Right hindlimb (tissue), 1 donor: Measurements from ENCODE around the gene B4GALNT2.
"Not testable (repeated sequence)": the region's sequence is repeated elsewhere in the genome, so short reads cannot be mapped to it uniquely, and the experiment has no call there.

ENCODE experiments used
- DNase-seq: peaks from one replicate; pipeline ENCODE4 v3.0.0-alpha.2; 2018

The B4GALNT2 gene

DNA sequence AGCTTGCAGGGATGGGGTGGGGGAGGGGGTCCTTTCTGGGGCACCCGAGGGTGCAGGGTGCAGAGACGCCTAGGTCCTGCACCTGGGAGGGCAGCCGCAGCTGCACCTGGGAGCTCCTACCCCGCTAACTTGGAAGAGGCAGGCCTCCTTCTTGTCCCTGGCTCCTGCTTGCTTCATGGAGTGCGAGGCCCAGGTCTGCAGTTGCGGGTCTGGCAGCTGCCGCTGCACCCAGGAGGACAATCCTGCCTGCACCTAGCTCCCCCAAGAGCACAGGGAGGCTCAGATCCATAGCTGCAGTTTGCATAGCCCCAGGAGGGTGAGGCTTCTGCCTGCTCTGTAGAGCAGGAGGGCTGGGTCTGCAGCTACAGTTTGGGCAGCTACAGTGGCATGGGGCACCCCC, 51.2 kb downstream of the B4GALNT2 start:
- DNase-seq = no peak

- DNase-seq = not testable (repeated sequence)
Observed at GRCh38 chr17:49184522-49184921, 52.0 kb downstream of the B4GALNT2 start.

DNA sequence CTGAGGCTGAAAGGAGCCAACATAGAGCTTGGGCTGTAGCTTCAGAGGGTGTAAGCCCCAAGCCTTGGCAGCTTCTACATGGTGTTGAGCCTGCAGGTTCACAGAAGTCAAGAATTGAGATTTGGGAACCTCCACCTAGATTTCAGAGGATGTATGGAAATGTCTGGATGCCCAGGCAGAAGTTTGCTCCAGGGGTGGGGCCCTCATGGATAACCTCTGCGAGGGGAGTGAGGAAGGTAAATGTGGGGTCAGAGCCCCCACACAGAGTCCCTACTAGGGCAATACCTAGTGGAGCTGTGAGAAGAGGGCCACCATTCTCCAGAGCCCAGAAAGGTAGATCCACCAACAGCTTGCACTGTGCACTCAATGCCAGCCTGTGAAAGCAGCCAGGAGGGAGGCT, 52.8 kb downstream of the B4GALNT2 start:
- DNase-seq = not testable (repeated sequence)

DNA sequence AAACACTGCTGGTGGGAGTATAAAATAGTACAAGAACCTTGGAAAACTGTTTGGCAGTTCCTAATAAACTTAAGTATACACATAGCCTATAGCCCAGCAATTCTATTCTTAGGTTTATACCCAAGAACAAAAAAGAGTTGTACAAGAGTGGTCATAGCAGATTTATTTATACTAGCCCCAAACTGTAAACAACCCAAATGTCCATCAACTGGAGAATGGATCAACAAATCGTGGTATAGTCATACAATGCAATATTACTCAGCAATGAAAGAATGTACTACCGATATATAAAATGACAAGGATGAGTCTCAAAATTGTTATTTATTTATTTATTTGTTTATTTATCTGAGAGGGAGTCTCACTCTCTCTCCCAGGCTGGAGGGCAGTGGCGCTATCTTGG, 54.7 kb downstream of the B4GALNT2 start:
- DNase-seq = no peak

DNA sequence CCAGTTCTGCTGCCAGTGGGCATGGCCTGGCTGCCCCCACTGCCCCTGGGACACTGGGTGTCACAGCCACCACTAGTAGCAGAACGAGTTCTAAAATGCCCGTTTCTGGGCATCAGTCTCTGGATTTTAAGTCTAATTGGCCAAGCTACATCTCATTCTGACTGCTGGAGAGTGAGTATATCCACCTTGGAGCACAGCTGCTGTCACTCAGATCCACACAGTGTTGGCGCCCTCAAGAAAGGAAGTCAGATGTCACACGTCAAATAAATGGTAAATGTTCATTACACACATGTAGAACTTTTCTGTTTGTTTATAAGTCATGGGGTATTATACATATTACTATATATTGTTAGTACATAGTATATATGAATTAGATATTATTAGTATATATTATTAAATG, 58.4 kb downstream of the B4GALNT2 start:
- DNase-seq = no peak

DNA sequence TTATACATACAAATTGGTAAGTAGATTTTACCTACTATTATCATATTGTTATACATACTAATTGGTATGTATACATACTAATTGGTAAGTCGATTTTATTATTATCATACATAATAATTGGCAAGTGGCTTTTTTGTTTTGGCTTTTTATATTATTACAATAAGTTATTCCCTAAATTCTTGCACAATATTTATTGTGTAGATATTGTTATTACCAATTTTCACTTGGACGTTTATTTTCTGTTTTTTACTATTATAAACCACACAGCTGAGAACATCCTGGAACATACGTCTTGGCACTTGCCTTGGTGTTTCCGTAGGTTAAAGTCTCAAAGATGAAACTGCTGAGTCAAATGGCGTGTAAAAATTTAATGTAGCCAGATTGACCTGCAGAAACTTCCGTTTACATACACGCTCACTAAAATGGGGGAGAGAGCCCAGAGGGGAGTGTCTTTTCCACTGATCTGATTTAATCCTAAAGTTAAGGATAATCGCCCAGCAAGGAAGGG, 58.9 kb downstream of the B4GALNT2 start:
- no peak for DNase-seq

DNA sequence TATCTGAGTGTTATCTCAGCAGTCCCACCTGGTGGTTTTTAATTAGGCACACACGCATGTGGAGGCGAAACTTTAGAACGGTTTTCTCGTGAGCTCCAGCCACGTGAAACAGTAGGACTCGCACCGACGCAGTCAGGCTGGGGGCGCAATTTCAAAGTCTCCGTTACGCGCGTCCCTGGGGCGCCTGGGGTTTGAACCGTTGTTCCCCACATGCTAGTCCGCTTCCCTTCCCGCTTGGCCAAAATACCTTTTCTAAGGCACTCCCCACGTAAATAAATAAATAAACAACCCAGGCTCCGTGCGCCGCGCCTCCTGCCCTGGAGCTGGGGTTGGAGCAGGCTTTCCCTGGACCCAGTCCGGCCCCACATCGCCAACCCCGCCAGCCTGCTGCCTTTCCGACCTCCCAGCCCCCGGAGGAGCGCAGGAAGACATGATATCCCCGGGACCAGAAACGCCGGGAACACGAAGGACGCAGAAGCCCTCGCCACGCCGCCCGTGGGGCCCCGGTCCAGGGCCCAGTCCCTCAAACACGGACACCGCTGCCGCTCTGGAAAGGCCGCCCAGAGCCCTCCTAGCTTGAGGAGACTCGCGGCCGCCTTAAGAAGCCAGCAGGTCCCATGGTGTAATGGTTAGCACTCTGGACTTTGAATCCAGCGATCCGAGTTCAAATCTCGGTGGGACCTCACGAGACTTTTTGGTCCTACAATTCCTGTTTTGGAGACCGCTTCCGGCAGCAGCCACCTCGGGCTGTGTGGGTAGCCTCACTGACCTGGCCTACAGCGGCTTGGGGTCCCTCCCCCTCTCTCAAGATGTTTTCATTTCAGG, 59.6 kb downstream of the B4GALNT2 start:
- peak; percentile 97 for DNase-seq

DNA sequence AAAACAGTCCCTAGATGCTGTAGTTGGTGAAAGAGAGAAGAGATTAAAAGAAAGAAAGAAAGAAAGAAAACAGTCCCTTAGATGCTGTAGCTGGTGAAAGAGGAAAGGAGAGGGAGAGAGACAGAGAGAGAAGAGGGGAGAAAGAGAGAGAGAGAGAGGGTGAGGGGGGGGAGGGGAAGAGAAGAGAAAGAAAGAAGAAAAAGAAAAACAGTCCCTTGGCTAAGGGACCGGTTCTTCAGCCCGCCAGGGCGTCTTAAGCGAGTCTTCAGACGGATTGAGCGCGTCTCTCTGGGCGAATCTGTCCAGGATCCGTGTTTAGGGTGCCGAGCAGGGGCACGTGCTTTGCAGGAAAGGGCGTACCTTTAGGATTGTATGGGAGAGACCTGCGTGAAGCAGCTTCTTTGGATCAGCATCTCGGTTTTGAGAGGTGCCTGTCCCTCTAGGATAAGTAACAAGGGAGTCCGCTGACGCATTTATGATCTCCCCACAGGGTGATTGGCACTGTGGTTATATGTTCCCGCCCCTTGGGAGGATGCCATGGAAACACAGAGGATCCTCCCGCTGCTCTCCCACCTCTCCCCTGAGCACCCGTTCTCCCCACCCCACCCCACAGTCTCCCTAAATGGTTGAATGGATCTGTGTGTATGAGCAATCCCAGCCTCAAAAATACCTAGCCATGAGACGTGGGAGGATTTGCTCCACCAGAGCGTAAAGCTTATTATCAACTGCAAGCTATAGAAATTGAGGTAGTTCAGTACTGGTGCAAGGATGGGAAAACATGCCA, 61.1 kb downstream of the B4GALNT2 start:
- DNase-seq = peak; percentile 42

DNA sequence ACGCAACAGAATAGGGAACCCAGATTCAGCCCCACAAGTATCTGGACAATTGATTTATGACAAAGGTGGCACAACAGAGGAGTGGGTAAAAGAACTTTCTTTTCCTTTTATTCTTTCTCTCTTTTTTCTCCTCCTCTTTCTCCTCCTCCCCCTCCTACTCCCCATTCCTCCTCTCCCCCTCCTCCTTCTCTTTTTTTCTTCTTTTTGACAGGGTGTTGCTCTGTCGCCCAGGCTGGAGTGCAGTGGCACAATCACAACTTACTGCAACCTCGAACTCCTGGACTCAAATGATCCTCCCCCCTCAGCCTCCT, 61.7 kb downstream of the B4GALNT2 start:
- DNase-seq = no peak

DNA sequence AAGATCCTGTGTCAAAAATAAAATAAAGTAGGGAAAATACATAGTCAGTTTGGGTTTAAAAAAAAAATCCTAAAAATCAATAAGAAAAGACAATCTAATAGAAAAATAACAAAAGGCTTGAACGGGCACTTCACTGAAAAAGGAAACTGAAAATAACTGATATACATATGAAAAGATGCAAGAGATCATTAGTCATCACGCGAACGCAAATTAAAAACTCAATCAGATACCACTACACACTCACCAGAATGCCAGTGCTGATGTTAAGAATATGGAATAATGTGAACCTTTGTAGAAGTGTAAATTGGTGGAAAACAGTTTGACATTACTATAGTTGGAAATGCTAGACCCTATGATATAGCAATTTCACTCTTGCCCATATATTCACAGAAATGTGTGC, 63.2 kb downstream of the B4GALNT2 start:
- DNase-seq = no peak

DNA sequence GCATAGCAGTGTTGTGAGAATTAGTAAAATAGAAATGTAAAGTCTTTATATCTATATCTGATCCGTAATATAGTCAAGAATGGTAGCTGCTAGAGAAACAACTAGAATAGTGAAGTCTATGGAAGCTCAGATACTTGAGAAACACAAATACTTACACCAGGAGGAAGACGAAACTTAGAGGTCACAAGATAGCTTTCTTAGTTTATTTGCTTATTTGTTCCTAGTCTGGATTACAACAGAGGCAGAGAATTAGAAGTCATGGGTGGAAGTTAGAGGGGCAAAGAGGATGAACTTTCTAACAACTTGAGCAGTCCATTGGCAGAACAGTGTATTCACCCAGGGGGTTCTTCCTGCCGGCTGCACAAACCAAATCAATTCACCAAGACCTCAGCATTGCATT, 64.0 kb downstream of the B4GALNT2 start:
- no peak for DNase-seq

- DNase-seq = no peak
Observed at GRCh38 chr17:49197346-49197998, 64.9 kb downstream of the B4GALNT2 start.

DNA sequence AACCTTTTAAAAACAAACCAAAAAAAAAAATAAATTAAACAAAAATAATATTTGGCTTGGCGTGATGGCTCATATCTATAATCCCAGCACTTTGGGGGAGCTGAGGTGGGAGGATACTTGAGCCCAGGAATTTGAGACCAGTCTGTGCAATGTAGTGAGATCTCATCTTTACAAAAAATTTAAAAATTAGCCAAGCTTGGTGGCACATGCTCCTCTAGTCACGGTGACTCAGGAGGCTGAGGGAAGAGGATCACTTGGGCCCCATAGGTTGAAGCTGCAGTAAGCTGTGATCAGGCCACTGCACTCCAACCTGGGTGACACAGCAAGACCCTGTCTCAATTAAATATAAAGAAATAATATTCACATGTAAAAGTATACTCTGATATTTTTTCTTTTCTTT, 65.6 kb downstream of the B4GALNT2 start:
- DNase-seq = no peak

DNA sequence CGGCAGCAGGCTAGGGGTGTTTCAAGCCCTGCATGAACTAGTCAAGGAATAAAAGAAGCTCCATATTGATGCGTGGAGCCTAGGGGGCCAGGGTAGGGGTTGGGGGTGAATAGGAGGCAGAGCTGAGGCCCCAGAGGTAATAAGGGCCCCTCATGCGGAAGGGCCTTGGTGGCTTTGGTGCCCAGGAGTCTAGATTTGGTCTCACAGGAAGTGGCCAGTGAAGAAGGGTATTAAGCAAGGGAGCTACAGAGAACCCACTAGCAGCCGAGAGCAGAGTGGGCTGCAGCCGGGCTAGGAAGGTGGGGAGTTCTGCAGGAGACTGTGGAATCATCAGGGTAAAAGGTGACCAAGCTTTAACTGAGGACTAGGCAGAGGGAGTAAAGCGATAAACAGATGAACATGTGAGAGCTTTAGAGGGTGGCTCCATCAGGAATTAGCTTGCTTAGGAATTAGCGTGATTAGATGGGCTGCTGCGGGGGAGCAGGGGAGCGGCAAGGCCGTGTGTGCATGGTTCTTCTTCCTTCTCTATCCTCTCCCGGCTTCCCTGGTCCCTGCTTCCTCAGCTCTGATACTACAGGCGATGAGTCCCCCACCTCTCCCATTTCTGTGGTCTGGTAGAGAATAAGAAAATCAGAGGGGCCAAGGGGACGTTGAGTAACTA, 68.0 kb downstream of the B4GALNT2 start:
- DNase-seq = no peak

DNA sequence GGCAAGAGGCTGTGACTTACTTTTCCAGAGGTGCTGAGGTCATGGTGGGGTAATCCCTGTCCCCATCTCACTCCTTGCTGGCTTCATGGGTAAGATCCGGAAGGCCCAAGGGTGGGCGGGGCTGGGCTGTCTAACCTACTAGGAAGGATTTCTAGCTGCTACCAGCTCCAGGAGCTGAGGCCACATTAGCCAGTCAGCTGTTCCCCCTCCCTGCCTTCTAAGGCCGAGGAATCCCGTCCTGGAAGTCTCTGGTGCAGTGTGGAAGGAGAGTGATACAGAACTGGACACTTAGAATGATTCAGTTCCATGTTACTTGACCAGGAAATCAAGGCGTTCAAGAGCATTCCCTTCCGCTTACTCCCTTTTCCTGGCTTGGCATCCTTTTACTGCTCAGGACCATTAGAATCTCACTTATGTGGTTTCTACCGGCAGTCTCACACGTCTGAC, 68.9 kb downstream of the B4GALNT2 start:
- no peak for DNase-seq

DNA sequence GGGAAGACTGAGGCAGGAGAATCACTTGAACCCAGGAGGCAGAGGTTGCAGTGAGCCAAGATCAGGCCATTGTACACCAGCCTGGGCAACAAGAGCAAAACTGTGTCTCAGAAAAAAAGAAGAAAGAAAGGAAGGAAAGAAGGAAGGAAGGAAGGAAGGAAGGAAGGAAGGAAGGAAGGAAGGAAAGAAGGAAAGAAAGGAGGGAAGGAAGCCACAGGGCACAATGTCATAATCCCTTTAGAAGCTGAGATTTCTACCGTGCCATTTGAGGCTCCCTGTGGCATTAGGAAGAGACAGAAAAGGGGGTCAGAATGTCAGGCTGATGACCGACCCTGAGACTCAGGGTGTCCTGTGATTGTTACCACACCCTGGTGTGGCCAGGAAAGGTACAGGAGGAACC, 71.2 kb downstream of the B4GALNT2 start:
- DNase-seq = no peak

- no peak for DNase-seq
Observed at GRCh38 chr17:49204516-49204915, 71.9 kb downstream of the B4GALNT2 start.

- DNase-seq = no peak
Observed at GRCh38 chr17:49209061-49209571, 76.5 kb downstream of the B4GALNT2 start.

- peak; percentile 69 for DNase-seq
Observed at GRCh38 chr17:49210158-49211029, 77.8 kb downstream of the B4GALNT2 start, which contains the start of the genes ABI3 and GNGT2. Gene ABI3, plus strand, starts transcription at chr17:49210707. Its CDS starts 18 bp downstream, at chr17:49210725. Gene GNGT2, minus strand, starts transcription at chr17:49210574. Its CDS starts 3,152 bp downstream, at chr17:49207422.

DNA sequence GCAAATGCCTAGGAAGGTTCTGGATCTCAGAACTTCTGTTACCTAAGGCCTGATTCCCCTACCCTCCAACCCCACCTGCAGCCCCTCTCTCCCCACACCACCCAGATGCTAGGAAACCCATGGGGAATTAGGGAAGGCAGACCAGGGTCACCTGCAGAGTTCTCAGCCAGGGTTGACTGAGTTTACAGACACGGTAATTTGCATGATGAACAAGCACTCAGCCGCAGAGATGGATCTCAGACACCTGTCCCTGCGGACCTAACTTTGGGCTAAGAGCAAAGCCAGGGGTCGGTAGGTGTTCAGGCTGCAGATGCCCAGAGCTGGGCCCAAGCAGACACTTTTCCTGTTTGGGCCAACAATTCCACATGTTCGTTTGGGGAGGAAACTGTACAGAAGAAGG, 80.8 kb downstream of the B4GALNT2 start:
- no peak for DNase-seq

DNA sequence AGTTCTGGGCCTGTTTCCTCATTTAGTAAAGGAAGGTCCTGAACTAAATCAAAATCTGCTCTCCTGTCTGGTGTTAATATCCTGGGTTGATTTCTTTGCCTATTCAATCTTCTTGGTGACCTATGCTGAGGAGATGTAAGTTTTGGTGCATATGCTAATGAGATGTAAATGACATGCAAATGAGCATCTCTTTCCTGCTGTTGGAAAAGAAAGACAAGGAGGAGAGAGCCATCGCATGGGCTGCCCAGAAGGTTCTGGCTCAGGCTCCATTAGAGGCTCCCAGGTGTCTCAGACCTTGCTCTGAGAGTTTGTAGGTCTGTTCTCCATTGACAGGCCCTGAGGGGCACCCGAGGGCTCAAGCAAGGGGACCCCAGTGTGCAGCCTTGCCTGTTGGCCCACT, 81.3 kb downstream of the B4GALNT2 start:
- no peak for DNase-seq
